K562 (cell line): Measurements from ENCODE around the gene NCKAP1. TPM values are rescaled to one million over a fixed set of nuclear protein-coding genes. Genes with fewer than 3 reads are reported as not detected.

Source experiments
- ATAC-seq: fragments of 200-7000 bp; cut with Tn5 transposase; 3 replicates; pipeline ENCODE4 v1.9.1; 2020; ENCODE audit warnings: moderate library complexity
- BruUV-seq: library from RNA; stranded (reverse); fragments of 400-500 nt; replicated peaks from 2 replicates; lab custom pipeline; 2021; lab: Mats Ljungman, UMichigan
- CTCF ChIA-PET: fragments of 300-600 bp; formaldehyde crosslinking; extraction: SDS; loops from one replicate; lab custom pipeline; 2021; ENCODE audit warnings: low intra/inter-chr PET ratio; lab: Yijun Ruan, JAX
- POLR2A ChIA-PET: fragments of 300-600, 350-650 bp; sonication (Branson Sonifier 250); formaldehyde crosslinking; extraction: SDS; loops from one replicate; lab custom pipeline; 2021; ENCODE audit warnings: antibody characterized with exemption, inconsistent platforms; lab: Yijun Ruan, JAX
- DNase-seq, 4 experiments: peaks; one replicate each; pipeline versions ENCODE4 v3.0.0 to v3.0.0-alpha.2; 2011 to 2018; ENCODE audit warnings: low spot score in 3 of 4, mixed read lengths in 3 of 4; ENCODE audit errors: extremely low read depth in 1 of 4
- FAIRE-seq: peaks from 2 replicates; lab custom pipeline; 2011; peaks lifted over from hg19 to GRCh38; lab: Jason Lieb, UNC
- H2AFZ ChIP-seq: 2 replicates; pipeline ENCODE4 v1.6.0; 2011; ENCODE audit warnings: low read depth, low read length, control low read depth, inconsistent platforms
- H3K27ac ChIP-seq: fragments of 200-600 bp; 3 replicates; pipeline ENCODE4 v1.8.0; 2011; ENCODE audit warnings: low read depth, mild to moderate bottlenecking, control low read depth, inconsistent platforms, low read length, moderate library complexity, mixed read lengths; ENCODE audit errors: extremely low read depth
- H3K27me3 ChIP-seq, 2 experiments: fragments of 300-600 bp in 1 of 2; 2 replicates in 1 of 2; 3 replicates in 1 of 2; pipeline versions ENCODE4 v1.6.0 to v1.8.0; 2011; ENCODE audit warnings: inconsistent platforms in 2 of 2, low read length in 2 of 2, mild to moderate bottlenecking in 1 of 2, mixed read lengths in 1 of 2, moderate library complexity in 1 of 2; ENCODE audit not compliant: control insufficient read depth in 2 of 2, insufficient read depth in 2 of 2
- H3K36me3 ChIP-seq: fragments of 300-600 bp; 3 replicates; pipeline ENCODE4 v1.8.0; 2011; ENCODE audit warnings: mild to moderate bottlenecking, low read length, inconsistent platforms; ENCODE audit not compliant: control insufficient read depth, insufficient read depth
- H3K4me1 ChIP-seq, 2 experiments: fragments of 200-600 bp in 1 of 2; replicated peaks in 1 of 2; 2 replicates in 1 of 2; 3 replicates in 1 of 2; pipeline versions ENCODE4 v1.5.1 to v1.8.0; 2011; ENCODE audit warnings: inconsistent platforms in 2 of 2, low read length in 2 of 2, mild to moderate bottlenecking in 1 of 2, mixed read lengths in 1 of 2, moderate library complexity in 1 of 2; ENCODE audit not compliant: control insufficient read depth in 2 of 2, insufficient read depth in 2 of 2
- H3K4me2 ChIP-seq: 2 replicates; pipeline ENCODE4 v1.6.1; 2011; ENCODE audit warnings: low read length, control low read depth, inconsistent platforms, mixed read lengths; ENCODE audit not compliant: insufficient read depth
- H3K4me3 ChIP-seq: fragments of 200-600 bp; sonication (generic), shearing (Covaris generic); 2 replicates; pipeline ENCODE4 v1.5.1; 2016; ENCODE audit warnings: control low read depth, inconsistent platforms
- H3K79me2 ChIP-seq: fragments of 200-600 bp; 3 replicates; pipeline ENCODE4 v1.8.0; 2011; ENCODE audit warnings: low read length, inconsistent platforms; ENCODE audit not compliant: control insufficient read depth, insufficient read depth
- H3K9ac ChIP-seq, 2 experiments: 2 replicates each; pipeline versions ENCODE4 v1.6.0 to v1.6.1; 2011; ENCODE audit warnings: low read depth in 2 of 2, low read length in 2 of 2, control low read depth in 1 of 2, inconsistent platforms in 1 of 2, mild to moderate bottlenecking in 1 of 2, mixed read lengths in 1 of 2; ENCODE audit not compliant: insufficient read depth in 1 of 2
- H3K9me1 ChIP-seq: one replicate; pipeline ENCODE4 v1.6.0; 2011; ENCODE audit warnings: inconsistent platforms, mild to moderate bottlenecking, low read length, moderate library complexity; ENCODE audit not compliant: control insufficient read depth, insufficient read depth
- H3K9me3 ChIP-seq: replicated peaks from 2 replicates; pipeline ENCODE4 v1.5.1; 2011; ENCODE audit warnings: low read depth, low read length, inconsistent platforms; ENCODE audit not compliant: control insufficient read depth, insufficient read depth
- H4K20me1 ChIP-seq: replicated peaks from 2 replicates; pipeline ENCODE4 v1.6.1; 2011; ENCODE audit warnings: low read length, inconsistent platforms, mixed read lengths; ENCODE audit not compliant: control insufficient read depth, insufficient read depth
- EP300 ChIP-seq: IDR thresholded peaks from 2 replicates; pipeline ENCODE4 v1.6.1; 2012; ENCODE audit warnings: low read length, improper control_type of control experiment
- JUN ChIP-seq, 2 experiments: sonication (generic) in 1 of 2; formaldehyde crosslinking in 1 of 2; IDR thresholded peaks; 2 replicates each; pipeline versions ENCODE4 v1.6.1 to v1.8.0; 2012 to 2022; ENCODE audit warnings: borderline replicate concordance in 2 of 2, mild to moderate bottlenecking in 2 of 2, improper control_type of control experiment in 1 of 2, low read depth in 1 of 2, low read length in 1 of 2, missing genetic modification reagents in 1 of 2
- KAT8 ChIP-seq: fragments of 450-650 bp; IDR thresholded peaks from 2 replicates; pipeline ENCODE4 v1.6.1; 2016; ENCODE audit warnings: low read depth, mild to moderate bottlenecking
- POLR2AphosphoS5 ChIP-seq: IDR thresholded peaks from 2 replicates; pipeline ENCODE4 v1.6.1; 2011; ENCODE audit warnings: mild to moderate bottlenecking, low read depth, low read length, moderate library complexity; ENCODE audit not compliant: control insufficient read depth, insufficient read depth
- SAP30 ChIP-seq: fragments of 200-600 bp; sonication (generic); IDR thresholded peaks from 2 replicates; pipeline ENCODE4 v1.6.1; 2012; ENCODE audit warnings: borderline replicate concordance, low read depth, mild to moderate bottlenecking, moderate library complexity, low read length, control low read depth, inconsistent platforms; ENCODE audit not compliant: insufficient read depth, poor library complexity, severe bottlenecking
- SNIP1 ChIP-seq: fragments of 450-650 bp; IDR thresholded peaks from 2 replicates; pipeline ENCODE4 v1.7.1; 2017; ENCODE audit warnings: low read depth, mild to moderate bottlenecking
- ZNF165 ChIP-seq: fragments of 250-450 bp; sonication (Bioruptor Pico); IDR thresholded peaks from 2 replicates; pipeline ENCODE4 v1.4.0; 2020; ENCODE audit warnings: borderline replicate concordance
- ZNF217 ChIP-seq: sonication (generic); formaldehyde crosslinking; IDR thresholded peaks from 2 replicates; pipeline ENCODE4 v1.8.0; 2022; ENCODE audit warnings: mild to moderate bottlenecking, missing genetic modification reagents
- ZNF282 ChIP-seq: sonication (generic); formaldehyde crosslinking; IDR thresholded peaks from 2 replicates; pipeline ENCODE4 v1.8.1; 2023; ENCODE audit warnings: missing genetic modification reagents
- WGBS: fragments of 100-300 bp; shearing (Covaris generic); methylation state at CpG from one replicate; pipeline ENCODE4 v1.1.6; 2016; ENCODE audit warnings: low coverage, mixed read lengths; ENCODE audit not compliant: insufficient coverage; ENCODE audit errors: missing lambda C conversion rate; 5-methylcytosine and 5-hydroxymethylcytosine counted together
- in situ Hi-C: fragments of 300-500 bp; cut with MboI; formaldehyde crosslinking; loops from 4 replicates; pipeline ENCODE4 v1.15.0; 2018; ENCODE audit warnings: inconsistent platforms, mixed read lengths
- intact Hi-C: fragments of 100-400 bp; cut with micrococcal nuclease; formaldehyde crosslinking; loops from 2 replicates; pipeline ENCODE4 v1.14.2; 2022
- polyA plus RNA-seq, 8 experiments: library from polyadenylated mRNA; depleted of rRNA in 4 of 8; stranded (reverse) in 5 of 8; unstranded in 3 of 8; fragments of >200 nt; fragmentation: Nextera tagmentation in 2 of 8; fragmentation: Illumina TruSeq in 1 of 8; extraction: Ambion mirVana in 2 of 8; extraction: Trizol in 1 of 8; gene quantifications; 2 replicates each; pipeline versions ENCODE4 v1.2.1 to v1.2.3, GENCODE V29; 2011 to 2014; ENCODE audit warnings: inconsistent platforms in 1 of 8, missing spikeins in 1 of 8
- total RNA-seq, 7 experiments: library from RNA; depleted of rRNA in 6 of 7; stranded (reverse); fragments of >200 nt in 6 of 7; fragmentation: Illumina TruSeq in 2 of 7; extraction: Trizol in 2 of 7; gene quantifications; 2 replicates each; pipeline versions ENCODE4 v1.2.1 to v1.2.3, GENCODE V29; 2011 to 2021; ENCODE audit warnings: low replicate concordance in 1 of 7
- TF ChIP-seq, protein P1 (sequence below): fragments of 250-450 bp; sonication (Bioruptor Pico); IDR thresholded peaks from 2 replicates; pipeline ENCODE4 v1.4.0; 2020
- TF ChIP-seq, protein P2 (sequence below): sonication (generic); formaldehyde crosslinking; IDR thresholded peaks from 2 replicates; pipeline ENCODE4 v1.8.1; 2023; ENCODE audit warnings: mild to moderate bottlenecking, missing genetic modification reagents
- TF ChIP-seq, protein P3 (sequence below): fragments of 450-650 bp; IDR thresholded peaks from 2 replicates; pipeline ENCODE4 v1.6.1; 2017; ENCODE audit warnings: antibody characterized with exemption

The NCKAP1 gene
- total and polyA plus RNA-seq, 9 of the 15 experiments (the other 6 are each of a cell fraction or from before 2014, with no cell fraction given) = 34.0 to 153 (median 88.7) TPM

DNA sequence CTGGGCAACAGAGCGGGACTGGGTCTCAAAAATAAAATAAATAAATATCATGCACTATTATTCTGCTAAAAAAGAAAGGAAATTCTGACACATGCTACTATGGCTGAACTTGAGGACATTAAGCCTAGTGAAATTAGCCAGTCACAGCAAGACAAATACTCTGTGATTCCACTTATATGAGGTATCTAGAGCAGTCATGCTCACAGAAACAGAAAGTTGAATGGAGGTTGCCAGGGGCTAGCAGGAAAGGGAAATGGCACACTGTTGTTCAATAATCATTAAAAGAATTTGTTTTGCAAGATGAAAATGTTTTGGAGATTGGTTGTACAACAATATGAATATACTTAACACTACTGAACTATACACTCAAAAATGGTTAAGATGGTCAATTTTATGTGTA lies 60.8 kb downstream of the NCKAP1 start:
- peaks cover 77% of the 10 kb centered on the region for H3K36me3 ChIP-seq
- H3K79me2 ChIP-seq = peaks cover 3% of the 10 kb centered on the region; the same call in 1 of the 3 replicates
- FAIRE-seq (no peak), ATAC-seq (no peak), DNase-seq (no peak)
- no peaks in the 10 kb centered on the region for H3K27me3 ChIP-seq
- no peak overlapping the region for H3K4me3 ChIP-seq
- H4K20me1 ChIP-seq = no peaks in the 10 kb centered on the region
- no peak overlapping the region for H2AFZ ChIP-seq
- intact Hi-C loops (no loop called here), in situ Hi-C loops (no loop called here)
- H3K4me2 ChIP-seq = no peak overlapping the region
- H3K9me1 ChIP-seq = no peaks in the 10 kb centered on the region
- no TSS peak for BruUV-seq
- 94% methylated on average over 1 of the region's 1 CpG for WGBS
- ChIA-PET POLR2A (no interaction called here), CTCF (no interaction called here)
- no peaks in the 10 kb centered on the region for H3K9me3 ChIP-seq
- H3K9ac ChIP-seq = no peak overlapping the region
- no peaks in the 10 kb centered on the region for H3K4me1 ChIP-seq
- H3K27ac ChIP-seq = no peak overlapping the region
- TF ChIP-seq ZNF217 (CRISPR knock-in tag) = no peak
- TF ChIP-seq, protein P1, sequence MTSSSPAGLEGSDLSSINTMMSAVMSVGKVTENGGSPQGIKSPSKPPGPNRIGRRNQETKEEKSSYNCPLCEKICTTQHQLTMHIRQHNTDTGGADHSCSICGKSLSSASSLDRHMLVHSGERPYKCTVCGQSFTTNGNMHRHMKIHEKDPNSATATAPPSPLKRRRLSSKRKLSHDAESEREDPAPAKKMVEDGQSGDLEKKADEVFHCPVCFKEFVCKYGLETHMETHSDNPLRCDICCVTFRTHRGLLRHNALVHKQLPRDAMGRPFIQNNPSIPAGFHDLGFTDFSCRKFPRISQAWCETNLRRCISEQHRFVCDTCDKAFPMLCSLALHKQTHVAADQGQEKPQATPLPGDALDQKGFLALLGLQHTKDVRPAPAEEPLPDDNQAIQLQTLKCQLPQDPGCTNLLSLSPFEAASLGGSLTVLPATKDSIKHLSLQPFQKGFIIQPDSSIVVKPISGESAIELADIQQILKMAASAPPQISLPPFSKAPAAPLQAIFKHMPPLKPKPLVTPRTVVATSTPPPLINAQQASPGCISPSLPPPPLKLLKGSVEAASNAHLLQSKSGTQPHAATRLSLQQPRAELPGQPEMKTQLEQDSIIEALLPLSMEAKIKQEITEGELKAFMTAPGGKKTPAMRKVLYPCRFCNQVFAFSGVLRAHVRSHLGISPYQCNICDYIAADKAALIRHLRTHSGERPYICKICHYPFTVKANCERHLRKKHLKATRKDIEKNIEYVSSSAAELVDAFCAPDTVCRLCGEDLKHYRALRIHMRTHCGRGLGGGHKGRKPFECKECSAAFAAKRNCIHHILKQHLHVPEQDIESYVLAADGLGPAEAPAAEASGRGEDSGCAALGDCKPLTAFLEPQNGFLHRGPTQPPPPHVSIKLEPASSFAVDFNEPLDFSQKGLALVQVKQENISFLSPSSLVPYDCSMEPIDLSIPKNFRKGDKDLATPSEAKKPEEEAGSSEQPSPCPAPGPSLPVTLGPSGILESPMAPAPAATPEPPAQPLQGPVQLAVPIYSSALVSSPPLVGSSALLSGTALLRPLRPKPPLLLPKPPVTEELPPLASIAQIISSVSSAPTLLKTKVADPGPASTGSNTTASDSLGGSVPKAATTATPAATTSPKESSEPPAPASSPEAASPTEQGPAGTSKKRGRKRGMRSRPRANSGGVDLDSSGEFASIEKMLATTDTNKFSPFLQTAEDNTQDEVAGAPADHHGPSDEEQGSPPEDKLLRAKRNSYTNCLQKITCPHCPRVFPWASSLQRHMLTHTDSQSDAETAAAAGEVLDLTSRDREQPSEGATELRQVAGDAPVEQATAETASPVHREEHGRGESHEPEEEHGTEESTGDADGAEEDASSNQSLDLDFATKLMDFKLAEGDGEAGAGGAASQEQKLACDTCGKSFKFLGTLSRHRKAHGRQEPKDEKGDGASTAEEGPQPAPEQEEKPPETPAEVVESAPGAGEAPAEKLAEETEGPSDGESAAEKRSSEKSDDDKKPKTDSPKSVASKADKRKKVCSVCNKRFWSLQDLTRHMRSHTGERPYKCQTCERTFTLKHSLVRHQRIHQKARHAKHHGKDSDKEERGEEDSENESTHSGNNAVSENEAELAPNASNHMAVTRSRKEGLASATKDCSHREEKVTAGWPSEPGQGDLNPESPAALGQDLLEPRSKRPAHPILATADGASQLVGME (CRISPR knock-in tag) = no peak
- no peak for TF ChIP-seq KAT8
- no peak for TF ChIP-seq SAP30
- TF ChIP-seq, protein P2, sequence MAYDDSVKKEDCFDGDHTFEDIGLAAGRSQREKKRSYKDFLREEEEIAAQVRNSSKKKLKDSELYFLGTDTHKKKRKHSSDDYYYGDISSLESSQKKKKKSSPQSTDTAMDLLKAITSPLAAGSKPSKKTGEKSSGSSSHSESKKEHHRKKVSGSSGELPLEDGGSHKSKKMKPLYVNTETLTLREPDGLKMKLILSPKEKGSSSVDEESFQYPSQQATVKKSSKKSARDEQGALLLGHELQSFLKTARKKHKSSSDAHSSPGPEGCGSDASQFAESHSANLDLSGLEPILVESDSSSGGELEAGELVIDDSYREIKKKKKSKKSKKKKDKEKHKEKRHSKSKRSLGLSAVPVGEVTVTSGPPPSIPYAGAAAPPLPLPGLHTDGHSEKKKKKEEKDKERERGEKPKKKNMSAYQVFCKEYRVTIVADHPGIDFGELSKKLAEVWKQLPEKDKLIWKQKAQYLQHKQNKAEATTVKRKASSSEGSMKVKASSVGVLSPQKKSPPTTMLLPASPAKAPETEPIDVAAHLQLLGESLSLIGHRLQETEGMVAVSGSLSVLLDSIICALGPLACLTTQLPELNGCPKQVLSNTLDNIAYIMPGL = no peak
- TF ChIP-seq POLR2AphosphoS5 = no peak
- no peak for TF ChIP-seq EP300
- no peak for TF ChIP-seq ZNF282 (CRISPR knock-in tag)
- TF ChIP-seq SNIP1 = no peak
- TF ChIP-seq ZNF165 (CRISPR knock-in tag) = no peak
- no peak for TF ChIP-seq JUN (IDR thresholded peaks at IDR 0.05; ENCODE audit: borderline replicate concordance, low read depth, low read length)
- no peak for TF ChIP-seq JUN (CRISPR knock-in tag; IDR thresholded peaks at IDR 0.05; ENCODE audit: borderline replicate concordance)
- TF ChIP-seq, protein P3, sequence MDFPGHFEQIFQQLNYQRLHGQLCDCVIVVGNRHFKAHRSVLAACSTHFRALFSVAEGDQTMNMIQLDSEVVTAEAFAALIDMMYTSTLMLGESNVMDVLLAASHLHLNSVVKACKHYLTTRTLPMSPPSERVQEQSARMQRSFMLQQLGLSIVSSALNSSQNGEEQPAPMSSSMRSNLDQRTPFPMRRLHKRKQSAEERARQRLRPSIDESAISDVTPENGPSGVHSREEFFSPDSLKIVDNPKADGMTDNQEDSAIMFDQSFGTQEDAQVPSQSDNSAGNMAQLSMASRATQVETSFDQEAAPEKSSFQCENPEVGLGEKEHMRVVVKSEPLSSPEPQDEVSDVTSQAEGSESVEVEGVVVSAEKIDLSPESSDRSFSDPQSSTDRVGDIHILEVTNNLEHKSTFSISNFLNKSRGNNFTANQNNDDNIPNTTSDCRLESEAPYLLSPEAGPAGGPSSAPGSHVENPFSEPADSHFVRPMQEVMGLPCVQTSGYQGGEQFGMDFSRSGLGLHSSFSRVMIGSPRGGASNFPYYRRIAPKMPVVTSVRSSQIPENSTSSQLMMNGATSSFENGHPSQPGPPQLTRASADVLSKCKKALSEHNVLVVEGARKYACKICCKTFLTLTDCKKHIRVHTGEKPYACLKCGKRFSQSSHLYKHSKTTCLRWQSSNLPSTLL = no peak
